ENCODE measurements around the gene DYNC1I1. TPM values are rescaled to one million over a fixed set of nuclear protein-coding genes. Genes with fewer than 3 reads are reported as not detected.

DYNC1I1 gene
- total RNA-seq, 1 experiment from 2014 or later: 3.2 TPM

GRCh38 chr7:95955748-95956147 is 183.4 kb downstream of the DYNC1I1 start:
- Histone ChIP-seq H3K27me3 (ENCODE audit: insufficient read depth, low read length) (no peaks in the 10 kb centered on the region), H3K56ac (ENCODE audit: insufficient read length, low read depth, low read length) (no peak overlapping the region), H3K79me2 (ENCODE audit: insufficient read depth, low read length) (no peaks in the 10 kb centered on the region), H2BK12ac (ENCODE audit: insufficient read length, low read depth, low read length) (no peak overlapping the region), H3K14ac (ENCODE audit: insufficient read depth, low read length) (no peak overlapping the region), H3T11ph (ENCODE audit: low read length) (no peak overlapping the region), H2BK5ac (ENCODE audit: insufficient read length, low read length) (no peak overlapping the region), H3K79me1 (ENCODE audit: insufficient read depth, low read depth, low read length, poor library complexity, severe bottlenecking) (no peaks in the 10 kb centered on the region), H3K9me3 (ENCODE audit: control insufficient read depth, low read depth, low read length) (no peaks in the 10 kb centered on the region), H2AFZ (ENCODE audit: low read length) (no peak overlapping the region), H4K91ac (ENCODE audit: insufficient read length, low read depth, low read length) (no peak overlapping the region), H3K4me2 (ENCODE audit: insufficient read depth, insufficient read length, low read length) (no peak overlapping the region), H4K20me1 (ENCODE audit: control insufficient read depth, insufficient read depth, insufficient read length) (no peaks in the 10 kb centered on the region), H3K4me1 (ENCODE audit: insufficient read depth, low read length) (no peaks in the 10 kb centered on the region), H2BK15ac (ENCODE audit: low read depth, low read length) (no peak overlapping the region), H3K23ac (ENCODE audit: insufficient read length, low read depth, low read length) (no peak overlapping the region), H3K9ac (ENCODE audit: extremely low read depth, insufficient read length, low read length) (no peak overlapping the region), H4K8ac (replicated peaks; ENCODE audit: insufficient read length, low read depth, low read length) (no peak overlapping the region), H2BK20ac (ENCODE audit: low read depth, low read length, poor library complexity, severe bottlenecking) (no peak overlapping the region), H3K18ac (ENCODE audit: insufficient read length, low read depth, low read length) (no peak overlapping the region), H3K27ac (ENCODE audit: insufficient read length, low read depth, low read length) (no peak overlapping the region), H3K4ac (ENCODE audit: low read depth, low read length) (no peak overlapping the region), H2BK120ac (ENCODE audit: low read depth, low read length, poor library complexity, severe bottlenecking) (no peak overlapping the region), H4K5ac (ENCODE audit: insufficient read length, low read depth, low read length) (no peak overlapping the region), H3K23me2 (ENCODE audit: insufficient read length, low read depth, low read length, poor library complexity, severe bottlenecking) (no peaks in the 10 kb centered on the region), H2AK5ac (ENCODE audit: insufficient read length, low read length) (no peak overlapping the region)
- TF ChIP-seq CTCF (conservative IDR thresholded peaks at IDR 0.05): no peak
- Mint-ChIP-seq H3K36me3 (ENCODE audit: insufficient read depth in 1 of 3, low read depth in 3 of 3) (no peaks in the 10 kb centered on the region), H3K27ac (no peak overlapping the region), H3K9me3 (no peaks in the 10 kb centered on the region), H3K4me3 (no peak overlapping the region), H3K4me1 (peaks cover 0 to 3% of the 10 kb centered on the region in 2 experiments; a peak in 1 of 4 replicates), H3K27me3 (ENCODE audit: low read depth) (no peaks in the 10 kb centered on the region; the same call in 1 of the 2 replicates)
- DNase-seq: no peak
